AG04449 (cell line): ENCODE measurements around the gene SH3PXD2A.
"Not testable (repeated sequence)": the region's sequence is repeated elsewhere in the genome, so short reads cannot be mapped to it uniquely, and the experiment has no call there.

ENCODE experiments used
- CTCF ChIA-PET: fragments of 350-600 bp; formaldehyde crosslinking; extraction: SDS; loops from one replicate; lab custom pipeline; 2021; ENCODE audit warnings: antibody characterized with exemption; lab: Yijun Ruan, JAX
- POLR2A ChIA-PET: fragments of 400-600, 350-600 bp; formaldehyde crosslinking; extraction: SDS; loops from one replicate; lab custom pipeline; 2020; ENCODE audit warnings: antibody characterized with exemption, inconsistent platforms; lab: Yijun Ruan, JAX
- DNase-seq: peaks from one replicate; pipeline ENCODE4 v3.0.0-alpha.2; 2010; ENCODE audit warnings: low read depth, low spot score
- H3K4me3 ChIP-seq: 2 replicates; pipeline ENCODE4 v1.5.1; 2011; ENCODE audit warnings: low read depth, mild to moderate bottlenecking, control low read depth, low read length
- TF ChIP-seq, protein P1 (sequence below): IDR thresholded peaks from one replicate; pipeline ENCODE4 v1.5.1; 2011; ENCODE audit warnings: mild to moderate bottlenecking, moderate library complexity, low read length, control low read depth, inconsistent platforms; ENCODE audit not compliant: insufficient read depth; ENCODE audit errors: missing control alignments

SH3PXD2A gene

DNA sequence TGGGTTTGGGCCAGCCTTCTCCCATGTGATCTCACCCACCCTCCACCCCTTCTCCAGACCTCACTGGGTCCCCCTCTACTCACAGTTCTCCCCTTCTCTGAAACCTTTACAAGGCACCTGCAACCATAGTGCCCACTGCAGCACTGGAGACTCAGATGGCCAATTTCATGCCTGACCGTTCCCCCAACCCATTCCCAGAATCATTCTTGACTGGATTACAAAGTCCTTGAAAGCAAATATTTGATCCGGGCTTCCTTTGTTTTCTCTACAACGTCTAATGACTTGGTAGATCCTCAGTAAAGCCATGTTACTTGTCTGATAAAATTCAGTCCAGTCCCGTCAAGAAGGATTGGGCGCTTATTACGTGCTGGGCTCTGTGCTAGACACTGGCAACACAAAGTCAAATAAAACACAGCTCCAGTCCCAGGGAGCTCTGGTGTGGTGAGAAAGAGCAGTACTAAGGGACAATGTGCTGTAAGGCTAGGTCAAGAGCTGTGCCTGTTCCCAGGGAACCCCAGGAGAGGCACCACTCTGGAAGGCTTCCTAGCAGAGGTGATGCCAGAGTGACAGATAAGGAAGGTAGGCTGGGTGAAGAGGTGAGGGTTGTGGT, 36.5 kb downstream of the SH3PXD2A start:
- TF ChIP-seq, protein P1, sequence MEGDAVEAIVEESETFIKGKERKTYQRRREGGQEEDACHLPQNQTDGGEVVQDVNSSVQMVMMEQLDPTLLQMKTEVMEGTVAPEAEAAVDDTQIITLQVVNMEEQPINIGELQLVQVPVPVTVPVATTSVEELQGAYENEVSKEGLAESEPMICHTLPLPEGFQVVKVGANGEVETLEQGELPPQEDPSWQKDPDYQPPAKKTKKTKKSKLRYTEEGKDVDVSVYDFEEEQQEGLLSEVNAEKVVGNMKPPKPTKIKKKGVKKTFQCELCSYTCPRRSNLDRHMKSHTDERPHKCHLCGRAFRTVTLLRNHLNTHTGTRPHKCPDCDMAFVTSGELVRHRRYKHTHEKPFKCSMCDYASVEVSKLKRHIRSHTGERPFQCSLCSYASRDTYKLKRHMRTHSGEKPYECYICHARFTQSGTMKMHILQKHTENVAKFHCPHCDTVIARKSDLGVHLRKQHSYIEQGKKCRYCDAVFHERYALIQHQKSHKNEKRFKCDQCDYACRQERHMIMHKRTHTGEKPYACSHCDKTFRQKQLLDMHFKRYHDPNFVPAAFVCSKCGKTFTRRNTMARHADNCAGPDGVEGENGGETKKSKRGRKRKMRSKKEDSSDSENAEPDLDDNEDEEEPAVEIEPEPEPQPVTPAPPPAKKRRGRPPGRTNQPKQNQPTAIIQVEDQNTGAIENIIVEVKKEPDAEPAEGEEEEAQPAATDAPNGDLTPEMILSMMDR = no peak
- CTCF ChIA-PET = interaction anchor here (0.6 kb wide), 1 partner anchor 158 kb away, joined by 3 read pairs; no protein-coding TSS in a partner anchor
- no peak overlapping the region for H3K4me3 ChIP-seq

DNA sequence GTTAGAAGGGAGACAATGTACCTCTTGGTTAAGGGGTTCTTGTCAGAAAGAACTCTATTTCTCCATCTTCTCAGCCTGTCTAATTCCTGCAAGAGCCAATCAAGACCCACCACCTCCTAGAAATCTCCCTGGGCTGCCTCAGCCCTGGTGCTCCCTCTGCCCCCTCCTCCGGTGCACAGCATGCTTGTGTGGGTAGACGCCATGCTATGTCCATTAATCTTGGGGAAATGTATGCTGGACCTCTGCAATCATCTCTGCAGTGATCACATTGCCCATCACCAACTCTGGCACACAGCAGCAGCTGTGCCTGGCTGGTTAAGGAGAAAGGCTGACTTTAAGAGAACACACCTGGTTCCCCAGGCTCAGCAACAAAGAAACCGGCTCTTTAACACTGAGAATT, 37.3 kb downstream of the SH3PXD2A start:
- CTCF ChIA-PET = no interaction called here
- H3K4me3 ChIP-seq = no peak overlapping the region
- POLR2A ChIA-PET = no interaction called here
- DNase-seq = no peak
- TF ChIP-seq, protein P1 = no peak

More for the DNA sequence above, 36.5 kb downstream of the SH3PXD2A start:
- POLR2A ChIA-PET = no interaction called here
- no peak for DNase-seq

DNA sequence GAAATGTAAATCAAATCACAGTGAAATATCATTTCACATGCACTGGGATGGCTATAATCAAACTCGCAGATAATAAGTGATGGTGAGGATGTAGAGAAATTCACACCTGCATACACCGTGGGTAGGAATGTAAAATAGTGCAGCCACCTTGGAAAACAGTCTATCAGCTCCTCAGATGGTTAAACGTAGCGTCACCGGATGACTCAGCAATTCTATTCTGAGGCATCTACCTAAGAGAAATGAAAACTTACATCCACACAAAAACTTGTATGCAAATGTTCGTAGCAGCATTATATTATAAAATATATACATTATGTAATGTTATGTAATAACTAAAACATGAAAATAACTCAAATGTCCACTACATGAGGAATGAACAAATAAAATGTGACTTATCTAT, 38.9 kb downstream of the SH3PXD2A start:
- ChIA-PET CTCF (no interaction called here), POLR2A (no interaction called here)
- TF ChIP-seq, protein P1 = no peak
- no peak overlapping the region for H3K4me3 ChIP-seq
- no peak for DNase-seq

DNA sequence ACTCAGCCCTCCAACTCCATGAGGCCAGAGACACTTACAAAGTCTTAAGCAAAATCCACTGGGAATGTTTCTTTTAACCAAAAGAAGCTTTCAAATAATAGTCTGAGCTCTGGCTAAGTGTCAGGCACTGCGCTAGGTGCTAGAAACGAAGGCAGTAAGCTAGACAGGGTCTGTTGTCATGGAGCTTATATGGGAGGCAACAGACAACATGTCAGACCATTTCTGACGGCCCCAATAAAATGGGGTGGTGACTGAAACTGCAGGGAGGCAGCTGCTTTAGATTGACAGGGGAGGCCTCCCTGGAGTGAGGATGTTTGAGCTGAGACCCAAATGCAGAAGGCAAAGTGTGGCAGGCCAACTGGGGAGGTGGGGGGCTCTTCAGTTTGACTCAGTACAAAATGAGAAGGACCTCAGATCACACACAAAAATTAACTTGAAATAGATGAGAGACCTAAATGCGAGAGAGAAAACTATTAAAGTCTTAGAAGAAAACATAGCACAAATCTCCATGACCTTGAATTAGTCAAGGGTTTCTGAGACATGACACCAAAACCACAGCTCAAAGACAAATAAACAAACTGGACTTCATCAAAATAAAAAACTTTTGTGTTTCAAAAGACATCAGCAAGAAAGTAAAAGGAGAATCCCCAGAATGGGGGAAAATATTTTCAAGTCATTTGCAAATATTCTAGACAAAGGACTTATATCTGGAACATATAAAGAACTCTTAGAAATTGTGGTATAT, 40.6 kb downstream of the SH3PXD2A start:
- POLR2A ChIA-PET = no interaction called here
- no peak overlapping the region for H3K4me3 ChIP-seq
- CTCF ChIA-PET = interaction anchor here (0.7 to 1.7 kb wide), 4 partner anchors 10 to 103 kb away, joined by 3 to 5 read pairs (median 3); no protein-coding TSS in a partner anchor
- TF ChIP-seq, protein P1 = no peak
- no peak for DNase-seq

DNA sequence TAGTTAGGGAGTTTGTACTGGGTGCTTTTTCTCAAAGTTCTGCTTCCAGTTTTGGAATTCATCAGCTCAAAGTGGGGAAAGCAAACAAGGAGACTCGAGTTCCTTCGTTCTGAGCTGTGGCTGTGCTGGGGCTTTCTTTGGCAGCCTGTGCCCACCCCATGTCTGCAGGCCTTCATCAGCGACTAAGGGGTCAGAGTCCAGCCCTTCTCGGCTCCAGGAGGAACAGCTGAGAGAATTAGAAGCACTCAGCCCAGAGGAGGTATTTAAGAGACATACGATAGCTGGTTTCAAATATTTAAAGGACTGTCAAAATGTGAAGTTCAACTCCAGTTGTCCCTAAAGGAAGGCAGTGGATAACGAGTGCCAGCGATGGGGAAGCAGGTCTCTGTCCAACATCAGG, 41.3 kb downstream of the SH3PXD2A start:
- no peak overlapping the region for H3K4me3 ChIP-seq
- no peak for DNase-seq
- TF ChIP-seq, protein P1 = no peak
- ChIA-PET CTCF (interaction anchor here (0.7 to 1.7 kb wide), 5 partner anchors 10 to 34 kb away, joined by 3 to 5 read pairs (median 3); no protein-coding TSS in a partner anchor), POLR2A (no interaction called here)

DNA sequence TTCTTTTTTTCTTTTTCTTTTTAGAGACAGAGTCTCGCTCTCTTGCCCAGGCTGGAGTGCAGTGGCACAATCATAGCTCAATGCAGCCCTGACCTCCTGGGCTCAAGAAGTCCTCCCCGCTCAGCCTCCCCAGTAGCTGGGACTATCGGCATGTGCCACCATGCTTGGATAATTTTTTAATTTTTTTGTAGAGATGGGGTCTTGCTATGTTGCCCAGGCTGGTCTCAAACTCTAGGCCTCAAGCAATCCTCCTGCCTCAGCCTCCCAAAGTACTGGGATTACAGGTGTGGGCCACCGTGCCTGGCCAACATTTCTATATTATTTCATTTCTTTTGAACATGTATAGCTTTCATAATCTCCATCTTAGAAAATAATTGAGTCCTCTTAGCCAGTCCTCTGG, 42.1 kb downstream of the SH3PXD2A start:
- DNase-seq, H3K4me3 ChIP-seq: not testable (repeated sequence)
- ChIA-PET CTCF (interaction anchor here (0.7 to 1.7 kb wide), 4 partner anchors 14 to 35 kb away, joined by 3 to 5 read pairs (median 3); no protein-coding TSS in a partner anchor), POLR2A (interaction anchor here (1.1 kb wide), 1 partner anchor 18 kb away, joined by 3 read pairs; no protein-coding TSS in a partner anchor)
